GM19099 (cell line): ENCODE results near the gene OR6C74.

Source experiments
- POLR2A ChIP-seq: IDR thresholded peaks from 3 replicates; pipeline ENCODE4 v1.6.1; 2011; ENCODE audit warnings: low read depth; ENCODE audit not compliant: insufficient read length; ENCODE audit errors: extremely low read depth

OR6C74 gene

GRCh38 chr12:55244309-55244708 lies at the start of gene OR6C74:
OR6C74 (plus strand) TSS chr12:55244609; CDS start chr12:55247288, 2,679 bp downstream.
- no peak for TF ChIP-seq POLR2A

GRCh38 chr12:55220725-55221124 lies 23.7 kb upstream of the OR6C74 start, which contains the start of gene OR10A7:
OR10A7 (plus strand) TSS chr12:55221025; CDS start chr12:55221025, 0 bp downstream.
- TF ChIP-seq POLR2A = no peak

- no peak for TF ChIP-seq POLR2A
Observed at GRCh38 chr12:55226523-55226922, 17.9 kb upstream of the OR6C74 start.

- no peak for TF ChIP-seq POLR2A
Observed at GRCh38 chr12:55227643-55228042, 16.8 kb upstream of the OR6C74 start.

GRCh38 chr12:55246159-55246558 lies 1.8 kb downstream of the OR6C74 start:
- TF ChIP-seq POLR2A = no peak

GRCh38 chr12:55250944-55251343 lies 6.5 kb downstream of the OR6C74 start:
- TF ChIP-seq POLR2A = no peak

- no peak for TF ChIP-seq POLR2A
Observed at GRCh38 chr12:55253281-55253680, 8.9 kb downstream of the OR6C74 start.

- TF ChIP-seq POLR2A = no peak
Observed at GRCh38 chr12:55256831-55257230, 12.4 kb downstream of the OR6C74 start.

GRCh38 chr12:55258303-55258702 lies 13.9 kb downstream of the OR6C74 start:
- TF ChIP-seq POLR2A = no peak

GRCh38 chr12:55280991-55281390 lies 36.6 kb downstream of the OR6C74 start:
- no peak for TF ChIP-seq POLR2A

- TF ChIP-seq POLR2A = no peak
Observed at GRCh38 chr12:55289999-55290398, 45.6 kb downstream of the OR6C74 start.
